ENCODE results near the gene GDNF.

DNA sequence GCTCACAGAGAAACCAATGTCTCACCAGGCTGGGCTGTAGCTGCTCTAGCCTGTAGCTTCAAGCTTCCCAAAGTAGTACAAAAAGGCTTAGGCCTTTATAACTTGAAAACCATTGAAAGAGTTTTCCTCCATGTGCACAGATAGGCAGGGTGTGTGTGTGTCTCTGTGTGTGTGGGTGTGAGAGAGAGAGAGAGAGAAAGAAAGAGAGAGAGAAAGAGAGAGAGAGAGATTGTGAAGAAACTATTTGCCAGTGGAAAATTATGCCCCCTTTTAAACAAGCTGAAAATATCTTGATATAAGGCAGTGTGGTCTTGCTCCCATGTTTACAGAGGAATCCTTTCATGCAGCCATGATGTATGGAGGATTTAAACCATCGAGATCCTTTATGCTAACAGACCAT, 17.9 kb upstream of the GDNF start:
- TF ChIP-seq, protein P1, sequence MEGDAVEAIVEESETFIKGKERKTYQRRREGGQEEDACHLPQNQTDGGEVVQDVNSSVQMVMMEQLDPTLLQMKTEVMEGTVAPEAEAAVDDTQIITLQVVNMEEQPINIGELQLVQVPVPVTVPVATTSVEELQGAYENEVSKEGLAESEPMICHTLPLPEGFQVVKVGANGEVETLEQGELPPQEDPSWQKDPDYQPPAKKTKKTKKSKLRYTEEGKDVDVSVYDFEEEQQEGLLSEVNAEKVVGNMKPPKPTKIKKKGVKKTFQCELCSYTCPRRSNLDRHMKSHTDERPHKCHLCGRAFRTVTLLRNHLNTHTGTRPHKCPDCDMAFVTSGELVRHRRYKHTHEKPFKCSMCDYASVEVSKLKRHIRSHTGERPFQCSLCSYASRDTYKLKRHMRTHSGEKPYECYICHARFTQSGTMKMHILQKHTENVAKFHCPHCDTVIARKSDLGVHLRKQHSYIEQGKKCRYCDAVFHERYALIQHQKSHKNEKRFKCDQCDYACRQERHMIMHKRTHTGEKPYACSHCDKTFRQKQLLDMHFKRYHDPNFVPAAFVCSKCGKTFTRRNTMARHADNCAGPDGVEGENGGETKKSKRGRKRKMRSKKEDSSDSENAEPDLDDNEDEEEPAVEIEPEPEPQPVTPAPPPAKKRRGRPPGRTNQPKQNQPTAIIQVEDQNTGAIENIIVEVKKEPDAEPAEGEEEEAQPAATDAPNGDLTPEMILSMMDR (IDR thresholded peaks at IDR 0.05), result no peak
- TF ChIP-seq EZH2 (IDR thresholded peaks at IDR 0.05; ENCODE audit: borderline replicate concordance, insufficient read depth, low read depth, low read length, poor library complexity, severe bottlenecking), result no peak
